Measurements from ENCODE around the gene FAM124A. TPM values are rescaled to one million over a fixed set of nuclear protein-coding genes. Genes with fewer than 3 reads are reported as not detected.

The FAM124A gene
- total and polyA plus RNA-seq, 7 experiments from 2014 or later = 0.12 to 0.85 TPM; not detected in 5

DNA sequence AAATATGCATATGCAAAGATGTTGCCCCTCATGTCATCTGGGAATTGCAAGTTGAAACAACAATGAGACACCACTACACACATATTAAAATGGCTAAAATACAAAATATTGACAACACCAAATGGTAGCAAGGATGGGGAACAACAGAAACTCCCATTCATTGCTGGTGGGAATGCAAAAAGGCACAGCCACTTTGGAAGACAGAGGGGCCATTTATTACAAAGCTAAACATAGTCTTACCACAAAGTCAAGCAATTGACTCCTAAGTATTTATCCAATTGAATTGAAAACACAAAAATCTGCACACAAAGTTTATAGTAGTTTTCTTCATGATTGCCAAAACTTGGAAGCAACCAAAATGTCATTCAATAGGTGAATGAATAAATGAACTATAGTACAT is 111.2 kb downstream of the FAM124A start:
- Mint-ChIP-seq H3K4me3 (no peak overlapping the region), H3K27ac (no peak overlapping the region), H3K4me1 (peaks cover 14 to 23% (median 17%) of the 10 kb centered on the region in 7 donors), H3K9me3 (peaks cover 0 to 2% (median 0%) of the 10 kb centered on the region in 11 donors), H3K36me3 (peaks cover 0 to 5% (median 0%) of the 10 kb centered on the region in 5 donors), H3K27me3 (no peaks in the 10 kb centered on the region)
- H3K27me3 ChIP-seq (ENCODE audit: control insufficient read depth in 2 of 2, insufficient read depth in 2 of 2, low read length in 2 of 2) = no peaks in the 10 kb centered on the region
- no peak for DNase-seq
- H3K4me3 ChIP-seq (ENCODE audit: low read length) = no peak overlapping the region
- intact Hi-C loops (cut with micrococcal nuclease) = no loop called here
- H3K36me3 ChIP-seq (ENCODE audit: control insufficient read depth in 2 of 3, insufficient read depth in 3 of 3, low read length in 3 of 3) = no peaks in the 10 kb centered on the region
- H3K27ac ChIP-seq (ENCODE audit: low read depth, low read length) = no peak overlapping the region
- CTCF ChIA-PET = no interaction called here
- no peaks in the 10 kb centered on the region for H3K4me1 ChIP-seq (ENCODE audit: control insufficient read depth in 2 of 2, insufficient read depth in 2 of 2, low read length in 2 of 2)
- ATAC-seq = no peak
- H3K9me3 ChIP-seq (ENCODE audit: control insufficient read depth in 2 of 3, low read length in 3 of 3) = no peaks in the 10 kb centered on the region
- POLR2A ChIA-PET = no interaction called here

GRCh38 chr13:51333826-51334225 is 111.6 kb downstream of the FAM124A start:
- peaks cover 0 to 5% (median 0%) of the 10 kb centered on the region in 5 donors for H3K36me3 Mint-ChIP-seq

More at GRCh38 chr13:51333826-51334225, 111.6 kb downstream of the FAM124A start:
- no peak overlapping the region for H3K4me3 ChIP-seq (ENCODE audit: low read length)
- peaks cover 14 to 23% (median 17%) of the 10 kb centered on the region in 7 donors for H3K4me1 Mint-ChIP-seq
- H3K9me3 Mint-ChIP-seq = peaks cover 0 to 2% (median 0%) of the 10 kb centered on the region in 11 donors
- DNase-seq = no peak
- no peaks in the 10 kb centered on the region for H3K9me3 ChIP-seq (ENCODE audit: control insufficient read depth in 2 of 3, low read length in 3 of 3)
- no peak overlapping the region for H3K27ac ChIP-seq (ENCODE audit: low read depth, low read length)
- no peaks in the 10 kb centered on the region for H3K27me3 ChIP-seq (ENCODE audit: control insufficient read depth in 2 of 2, insufficient read depth in 2 of 2, low read length in 2 of 2)
- H3K4me1 ChIP-seq (ENCODE audit: control insufficient read depth in 2 of 2, insufficient read depth in 2 of 2, low read length in 2 of 2) = no peaks in the 10 kb centered on the region
- H3K27ac Mint-ChIP-seq = no peak overlapping the region
- intact Hi-C loops (cut with micrococcal nuclease) = no loop called here
- H3K27me3 Mint-ChIP-seq = no peaks in the 10 kb centered on the region
- no peaks in the 10 kb centered on the region for H3K36me3 ChIP-seq (ENCODE audit: control insufficient read depth in 2 of 3, insufficient read depth in 3 of 3, low read length in 3 of 3)
- ATAC-seq = no peak
- ChIA-PET CTCF (no interaction called here), POLR2A (no interaction called here)
- H3K4me3 Mint-ChIP-seq = no peak overlapping the region

Other genes starting within 250 kb of the FAM124A start
- gene C13orf42, start 111.1 kb upstream of the FAM124A start, total RNA-seq = not detected
- not detected for gene C13orf42, start 111.1 kb upstream of the FAM124A start, polyA plus RNA-seq
- not detected for gene SERPINE3, start 117.3 kb downstream of the FAM124A start, total RNA-seq
- gene SERPINE3, start 117.3 kb downstream of the FAM124A start, polyA plus RNA-seq = not detected
- 10 to 100 TPM; 60.9 to 67.0 (median 62.7) TPM for gene INTS6, start 230.6 kb downstream of the FAM124A start, total RNA-seq
- gene INTS6, start 230.6 kb downstream of the FAM124A start, polyA plus RNA-seq = 10 to 100 TPM; 23.7 to 31.3 TPM